ENCODE results near the gene GNPDA1.

GRCh38 chr5:141961466-141961865 lies 51.4 kb downstream of the GNPDA1 start:
- TF ChIP-seq TAF1 (IDR thresholded peaks at IDR 0.05; ENCODE audit: borderline replicate concordance, low read depth, low read length) (no peak), POLR2A (IDR thresholded peaks at IDR 0.05; ENCODE audit: low read depth, low read length) (no peak)
